T-helper 2 cell treated with Interferon-gamma antibody and Interleukin-4, amounts not matched to agents 100 ng/mL and 5 ng/mL, for 36 hours (primary cell): ENCODE results near the gene TSPAN4. TPM values are rescaled to one million over a fixed set of nuclear protein-coding genes. Genes with fewer than 3 reads are reported as not detected.

Experiments
- intact Hi-C: fragments of 100-400 bp; cut with micrococcal nuclease; formaldehyde crosslinking; loops from one replicate; pipeline ENCODE4 v1.15.1; 2023
- total RNA-seq: library from RNA; stranded (reverse); gene quantifications from 2 replicates; pipeline ENCODE4 v1.2.3, GENCODE V29; 2022

TSPAN4 gene, protein sequence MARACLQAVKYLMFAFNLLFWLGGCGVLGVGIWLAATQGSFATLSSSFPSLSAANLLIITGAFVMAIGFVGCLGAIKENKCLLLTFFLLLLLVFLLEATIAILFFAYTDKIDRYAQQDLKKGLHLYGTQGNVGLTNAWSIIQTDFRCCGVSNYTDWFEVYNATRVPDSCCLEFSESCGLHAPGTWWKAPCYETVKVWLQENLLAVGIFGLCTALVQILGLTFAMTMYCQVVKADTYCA
- 8.5 and 8.8 TPM in 2 replicates for total RNA-seq

DNA sequence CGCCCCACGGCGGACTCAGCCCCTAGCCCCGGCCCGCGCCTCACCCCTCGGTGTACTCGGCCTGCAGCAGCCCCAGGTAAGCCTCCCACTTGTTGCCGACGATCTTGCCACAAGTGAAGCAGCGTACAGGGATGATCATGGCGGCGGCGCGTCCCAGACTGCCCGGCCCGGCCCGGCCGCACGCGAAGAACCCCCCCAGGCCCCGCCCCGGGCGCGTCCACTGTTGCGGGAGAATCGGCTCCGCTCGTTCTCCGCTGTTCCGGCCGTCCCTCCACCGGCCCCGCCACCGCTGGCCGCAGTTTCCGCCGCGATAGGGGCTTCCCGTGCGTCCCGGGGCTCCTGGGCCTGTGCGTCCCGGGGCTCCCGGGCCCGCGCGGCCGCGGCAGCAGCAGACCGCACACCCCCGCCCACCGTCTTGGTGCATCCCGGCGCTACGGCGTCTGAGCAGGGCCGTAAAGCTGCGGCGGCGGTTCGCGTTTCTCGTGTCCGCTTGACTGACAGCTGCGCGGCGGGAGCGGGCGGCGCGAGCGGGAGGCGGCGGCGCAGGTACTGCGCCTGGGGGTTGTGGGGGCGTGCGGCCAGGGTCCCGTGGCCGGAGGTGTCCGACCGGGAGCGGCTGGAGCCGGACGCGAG lies at the start of gene TSPAN4, which contains the start of gene POLR2L:
Gene TSPAN4, plus strand, starts transcription at position 483 of the 633 bp plus-strand sequence. CDS start 7,453 bp downstream, outside the sequence.
Gene POLR2L, minus strand, starts transcription at position 160 of the 633 bp plus-strand sequence. Its CDS starts 21 bp downstream, at position 139.
- intact Hi-C loops = loop anchor here (2.0 kb wide), 2 partner anchors 22 to 34 kb away; partner anchors contain the start of gene RPLP2

DNA sequence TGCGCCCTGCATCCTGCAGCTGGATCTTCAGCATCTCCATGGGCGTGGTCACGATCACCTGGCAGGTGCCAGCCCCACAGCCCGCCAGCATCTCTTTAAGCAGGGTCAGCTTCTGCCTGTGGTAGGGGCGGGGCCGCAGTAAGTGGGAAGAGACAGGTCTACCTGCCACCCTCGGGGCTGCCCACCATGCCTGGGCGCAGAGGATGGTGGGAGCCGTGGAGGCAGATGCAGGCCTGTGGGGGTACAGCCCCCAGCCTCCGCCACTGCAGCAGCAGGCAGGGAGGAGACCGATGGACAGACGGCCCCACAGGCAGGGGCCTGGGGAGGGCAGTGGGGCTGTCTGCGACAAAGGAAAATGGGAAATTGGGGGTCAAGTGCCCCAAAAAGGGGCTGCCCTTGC lies 49.8 kb upstream of the TSPAN4 start:
- intact Hi-C loops = no loop called here

DNA sequence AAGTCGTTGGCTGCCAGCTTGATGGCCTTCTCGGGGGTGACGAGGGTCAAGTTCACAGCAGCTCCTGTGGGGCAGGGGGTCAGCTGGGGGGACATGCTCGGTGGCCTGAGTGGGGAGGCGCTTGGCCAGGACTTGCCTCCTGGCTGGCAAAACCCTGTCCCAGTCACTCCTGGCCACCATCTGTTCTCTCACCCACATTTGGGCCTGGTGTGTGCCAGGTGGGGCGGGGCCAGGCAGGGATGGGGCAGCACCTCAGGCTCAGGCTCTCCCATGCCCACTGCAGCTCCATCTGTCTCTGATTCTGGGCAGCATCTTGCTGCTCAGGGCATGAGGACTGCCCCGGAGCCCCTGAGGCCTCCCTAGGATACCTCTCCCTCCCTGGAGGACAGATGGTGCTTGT lies 49.1 kb upstream of the TSPAN4 start:
- intact Hi-C loops = no loop called here

DNA sequence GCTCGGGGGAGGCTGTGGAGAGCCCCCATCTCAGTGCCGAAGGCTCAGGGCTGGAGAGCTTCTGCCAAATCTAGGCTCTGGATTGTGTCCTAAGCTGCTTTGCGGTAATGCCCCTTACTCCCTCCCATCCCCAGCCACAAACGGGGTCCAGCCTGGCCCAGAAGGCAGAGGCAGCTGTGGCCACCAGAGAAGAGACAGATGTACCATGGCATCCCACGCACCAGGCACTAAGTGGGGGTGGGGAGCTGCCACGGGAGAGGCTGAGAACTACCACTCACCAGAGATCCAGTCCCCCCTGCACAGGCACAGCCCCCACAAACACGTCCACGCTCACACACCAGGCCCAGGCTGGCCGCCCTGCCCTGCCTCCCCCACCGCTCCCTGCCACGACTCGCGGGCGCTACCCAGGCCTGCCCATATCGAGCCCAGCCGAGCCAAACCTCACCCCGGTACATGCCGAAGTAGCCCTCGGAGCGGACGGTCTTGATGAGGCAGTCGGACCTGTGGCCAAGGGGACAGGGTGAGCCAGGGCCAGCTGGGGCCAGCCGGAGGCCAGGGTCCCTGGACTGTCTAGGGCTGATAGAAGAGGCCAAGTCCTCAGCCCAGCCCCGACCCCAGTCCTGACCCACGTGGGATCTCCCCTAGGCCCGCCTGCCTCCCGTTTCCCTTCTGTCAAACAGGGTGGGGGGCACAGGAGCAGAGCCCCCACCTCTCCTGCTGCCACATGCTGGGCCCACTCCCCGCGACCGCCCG lies 48.5 kb upstream of the TSPAN4 start:
- intact Hi-C loops = no loop called here

DNA sequence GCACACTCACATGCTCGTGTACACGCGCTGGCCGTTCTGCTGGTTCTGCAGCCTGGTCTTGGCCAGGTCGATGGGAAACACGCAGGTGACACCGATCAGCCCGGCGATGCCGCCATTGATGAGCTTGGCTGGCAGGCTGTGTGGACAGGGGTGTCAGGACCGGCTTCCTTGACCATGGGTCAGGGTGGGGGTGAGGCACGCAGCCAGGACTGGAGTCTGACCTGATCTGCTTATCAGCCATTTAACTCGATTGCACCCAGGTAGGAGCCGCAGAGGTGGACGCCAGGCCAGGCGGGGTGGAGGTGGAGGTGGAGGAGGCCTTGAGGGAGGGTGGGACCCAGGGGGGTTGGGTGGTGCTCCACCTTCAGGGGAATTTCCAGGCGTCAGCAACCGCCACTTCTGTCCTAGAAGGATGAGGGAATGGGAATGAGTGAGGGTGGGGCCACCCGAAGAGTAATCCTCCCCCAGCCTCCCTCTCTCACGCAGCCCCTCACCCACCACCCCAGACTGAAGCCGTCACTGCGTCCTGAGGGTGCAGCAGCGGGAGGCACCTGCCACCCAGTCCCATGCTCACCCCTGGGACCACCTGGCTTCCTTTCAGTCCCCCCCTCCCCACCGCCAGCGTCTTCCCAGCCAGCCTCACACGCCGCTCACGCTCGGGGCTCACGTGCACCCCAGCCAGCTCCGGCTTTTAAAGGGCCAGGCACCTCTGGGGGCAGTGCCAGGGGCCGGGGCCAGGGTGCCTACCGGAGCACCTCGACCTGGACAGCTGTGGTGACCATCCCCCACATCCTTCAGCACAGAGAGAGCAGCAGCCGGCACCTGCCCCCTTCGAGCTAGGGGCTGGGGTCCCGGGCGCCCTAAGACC lies 47.7 kb upstream of the TSPAN4 start:
- intact Hi-C loops = loop anchor here (5.0 kb wide), 2 partner anchors 48 to 218 kb away; partner anchors contain the start of genes PHRF1 and TALDO1

DNA sequence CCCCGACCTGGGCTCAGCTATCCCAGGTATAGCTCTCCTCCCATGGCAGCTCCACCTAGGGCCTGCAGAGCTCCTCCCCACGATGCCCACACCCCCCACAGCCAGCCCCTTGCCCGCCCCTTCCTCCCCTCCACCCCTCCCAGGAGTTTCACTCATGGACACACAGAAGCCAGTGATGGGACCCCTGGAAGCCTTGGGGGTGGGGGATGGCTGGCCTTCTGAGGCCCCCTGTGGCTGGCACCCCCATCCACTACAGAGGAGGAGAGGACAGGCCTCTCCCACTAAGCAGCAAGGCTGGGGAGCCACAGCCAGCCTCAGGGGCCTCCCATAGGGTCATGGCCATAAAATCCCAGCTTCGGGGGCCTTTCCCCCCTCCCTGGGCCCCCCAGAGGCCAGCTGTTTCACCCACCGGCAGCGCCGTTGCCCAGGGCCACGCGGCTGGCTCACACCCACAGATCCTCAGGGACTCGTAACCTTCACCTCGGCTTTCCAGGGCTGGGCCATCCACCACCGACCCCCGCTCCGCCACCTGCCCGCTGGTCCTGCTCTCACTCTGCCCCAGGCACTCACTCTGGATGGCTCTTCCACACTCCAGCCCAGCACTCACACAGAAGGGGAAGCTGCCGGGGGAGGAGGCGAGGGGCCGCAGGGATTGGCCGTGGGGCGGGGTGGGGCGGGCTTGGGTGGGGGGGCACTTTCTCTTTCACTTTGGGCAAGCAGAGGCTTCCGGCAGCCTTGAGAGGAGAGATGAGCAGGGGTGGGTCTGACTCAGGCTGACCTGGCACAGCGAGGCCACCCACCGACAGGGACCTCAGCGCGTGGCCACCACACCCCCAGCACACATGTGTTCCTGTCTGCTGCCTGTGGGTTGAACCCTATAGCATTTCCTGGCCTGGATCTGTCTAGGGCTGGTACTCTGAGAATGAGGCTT lies 46.8 kb upstream of the TSPAN4 start:
- intact Hi-C loops = loop anchor here (2.0 to 5.0 kb wide), 3 partner anchors 49 to 219 kb away; partner anchors contain the start of genes DEAF1, PHRF1, TALDO1 and TMEM80

DNA sequence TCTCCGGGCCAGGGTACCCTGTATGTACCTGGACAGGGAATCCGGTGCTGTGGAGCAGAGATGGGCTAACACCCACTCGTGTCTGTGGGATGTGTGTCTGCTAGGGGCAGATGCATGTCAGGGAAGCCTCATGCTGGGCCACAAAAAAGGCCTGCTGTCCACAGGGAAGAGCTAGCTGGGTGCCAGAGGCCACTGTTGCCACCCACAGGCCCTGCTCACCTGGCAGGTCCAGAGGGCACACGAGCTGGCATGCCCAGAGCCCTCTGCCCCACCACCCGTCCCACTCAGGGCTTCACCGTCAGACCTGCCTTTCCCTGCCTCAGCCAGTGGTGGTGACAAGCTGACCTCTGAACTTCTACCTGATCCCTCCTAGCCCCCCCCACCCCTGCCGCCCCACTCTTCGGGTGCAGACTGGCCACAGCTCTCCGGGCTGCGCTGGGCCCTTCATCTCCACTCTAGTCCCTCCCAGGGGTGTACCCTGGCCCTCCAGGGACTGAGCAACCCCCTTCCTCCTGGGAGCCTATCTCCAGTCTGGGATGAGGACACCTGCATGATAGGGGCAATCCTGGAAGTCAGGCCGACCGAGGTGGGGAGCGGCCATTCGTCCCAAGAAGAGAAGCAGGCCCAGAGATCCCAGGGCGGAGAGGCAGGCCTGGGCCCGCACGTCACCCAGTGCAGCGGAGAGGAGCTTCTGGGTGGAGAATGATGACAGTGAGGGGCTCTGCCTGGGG lies 45.9 kb upstream of the TSPAN4 start:
- intact Hi-C loops = loop anchor here (1.0 to 5.0 kb wide), 5 partner anchors 9 to 219 kb away; partner anchors contain the start of genes DEAF1, PHRF1, PIDD1 and RPLP2

DNA sequence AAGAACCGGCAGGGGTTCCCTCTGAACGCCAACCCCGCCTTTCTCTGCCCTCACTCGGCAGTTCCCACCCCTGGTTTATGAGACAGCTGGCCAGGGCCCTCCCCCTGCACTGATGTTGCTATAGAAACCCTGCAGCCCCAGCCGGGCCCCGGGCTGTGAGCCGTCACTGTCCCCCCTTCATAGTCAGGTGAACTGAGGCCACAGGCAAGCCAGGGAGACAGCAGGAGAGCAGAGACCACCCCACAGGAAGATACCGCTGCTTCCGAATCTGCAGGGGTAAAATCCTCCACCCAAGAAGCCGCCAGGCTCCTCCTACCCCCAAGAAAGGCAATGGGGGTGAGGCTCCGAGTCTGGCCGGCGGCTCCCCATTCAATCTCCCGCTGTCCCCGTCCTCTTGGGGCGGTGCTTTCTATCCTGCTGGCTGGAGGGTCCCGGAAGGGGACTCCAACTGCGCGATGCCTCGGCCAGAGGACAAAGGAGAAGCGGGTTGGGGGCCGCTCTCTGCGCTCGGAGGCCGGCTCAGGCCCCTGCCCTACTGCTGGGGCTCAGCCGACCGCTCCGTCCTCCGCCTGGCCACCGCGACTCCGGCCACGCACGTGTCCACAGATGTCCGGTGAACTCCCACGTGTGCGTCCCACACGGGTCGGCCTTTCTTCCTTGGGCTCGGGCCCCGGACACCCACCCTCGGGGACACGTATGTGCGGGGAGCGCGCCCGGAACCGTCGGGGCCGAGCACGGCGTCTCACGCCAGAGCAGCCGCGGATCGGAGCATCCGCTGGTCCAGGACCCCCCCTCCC lies 45.2 kb upstream of the TSPAN4 start:
- intact Hi-C loops = loop anchor here (1.0 to 5.0 kb wide), 6 partner anchors 8 to 220 kb away; partner anchors contain the start of genes DEAF1, GATD1, PHRF1 and PIDD1

DNA sequence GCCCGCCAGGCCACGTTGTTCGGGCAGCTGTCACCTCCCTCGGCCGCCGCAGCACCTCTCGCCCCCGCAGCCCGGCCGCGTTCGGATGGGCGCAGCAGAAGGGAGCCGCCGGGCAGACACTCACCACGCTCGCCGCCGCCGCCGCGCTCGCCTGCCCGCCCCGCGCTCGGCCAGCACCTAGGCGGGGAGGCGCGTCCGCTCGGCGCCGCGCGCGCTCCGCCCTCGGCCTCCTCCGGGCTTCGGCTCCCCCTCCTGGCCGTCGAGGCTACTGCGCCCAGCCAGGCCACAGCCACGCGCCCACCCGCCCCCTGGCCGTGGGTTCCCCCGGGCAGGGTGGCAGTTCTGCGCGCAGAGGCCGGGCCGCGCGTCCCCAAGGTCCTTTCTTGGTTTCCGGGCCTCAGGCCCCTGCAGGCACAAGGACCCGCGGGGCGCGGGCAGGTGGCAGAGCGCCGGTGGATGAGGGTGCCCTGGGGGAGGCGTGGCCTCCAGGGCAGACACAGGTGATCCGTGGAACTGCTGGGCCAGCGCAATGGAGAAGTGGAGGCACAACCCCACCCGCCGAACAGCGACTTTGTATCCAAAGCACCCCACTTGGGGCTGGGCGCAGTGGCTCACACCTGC lies 44.4 kb upstream of the TSPAN4 start, which contains the start of gene SLC25A22:
Gene SLC25A22, minus strand, starts transcription at position 189 of the 621 bp plus-strand sequence. CDS start 3,275 bp downstream, outside the sequence.
- intact Hi-C loops = loop anchor here (1.0 to 5.0 kb wide), 3 partner anchors 21 to 221 kb away; partner anchors contain the start of genes GATD1, PHRF1 and TALDO1

DNA sequence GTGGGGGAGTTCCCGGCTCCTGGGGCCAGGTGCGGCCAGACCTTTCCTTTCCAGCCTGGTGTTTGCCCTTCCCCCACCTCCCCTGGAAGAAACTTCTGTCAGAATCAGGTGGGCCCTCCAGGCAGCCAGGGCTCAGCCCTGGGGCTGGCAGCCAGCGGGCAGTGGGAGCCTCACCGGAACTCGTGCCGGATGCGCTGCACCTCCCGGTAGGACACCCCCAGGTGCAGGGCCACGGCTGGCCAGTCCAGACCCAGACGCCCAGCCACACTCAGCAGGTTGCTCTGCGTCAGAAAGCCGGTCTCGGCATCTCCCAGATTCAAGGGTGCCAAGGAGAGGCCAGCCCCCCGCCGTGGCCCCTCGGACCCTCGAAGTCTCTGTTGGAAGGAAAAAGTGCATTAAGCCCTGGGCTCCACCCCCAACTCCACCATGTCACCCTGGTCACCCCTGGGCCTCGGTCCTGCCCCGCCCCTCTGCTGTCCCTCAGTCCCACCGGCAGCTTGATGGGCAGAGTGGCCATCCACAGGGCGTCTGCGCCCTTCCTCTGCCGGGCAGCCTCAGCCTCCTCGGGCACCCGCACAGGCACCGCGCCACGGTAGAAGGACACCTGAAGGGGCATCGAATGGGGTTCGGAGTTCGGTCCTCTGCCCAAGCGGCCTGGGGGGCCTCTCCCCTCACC lies 42.9 kb upstream of the TSPAN4 start:
- intact Hi-C loops = loop anchor here (5.0 kb wide), 2 partner anchors 52 to 222 kb away; partner anchors contain the start of genes PHRF1 and TALDO1

DNA sequence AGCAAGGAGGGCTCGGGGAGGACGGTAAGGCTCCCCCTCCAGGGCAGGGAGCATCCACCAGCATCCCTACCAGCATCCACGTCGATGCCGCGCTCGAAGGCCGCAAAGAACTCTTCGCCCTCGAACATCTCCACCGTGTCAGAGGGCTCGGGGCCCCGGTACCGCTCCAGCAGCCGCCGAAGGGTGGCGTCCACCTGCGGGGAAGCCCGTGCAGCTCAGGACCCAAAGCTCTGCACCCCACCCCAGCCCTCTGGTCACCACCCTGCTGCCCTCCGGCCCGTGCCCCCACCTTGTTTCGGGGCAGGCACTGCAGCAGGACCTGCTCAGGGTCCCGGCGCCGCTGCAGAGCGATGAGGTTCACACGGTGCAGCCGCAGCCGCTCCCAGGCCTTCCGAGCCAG lies 42.2 kb upstream of the TSPAN4 start:
- intact Hi-C loops = no loop called here

DNA sequence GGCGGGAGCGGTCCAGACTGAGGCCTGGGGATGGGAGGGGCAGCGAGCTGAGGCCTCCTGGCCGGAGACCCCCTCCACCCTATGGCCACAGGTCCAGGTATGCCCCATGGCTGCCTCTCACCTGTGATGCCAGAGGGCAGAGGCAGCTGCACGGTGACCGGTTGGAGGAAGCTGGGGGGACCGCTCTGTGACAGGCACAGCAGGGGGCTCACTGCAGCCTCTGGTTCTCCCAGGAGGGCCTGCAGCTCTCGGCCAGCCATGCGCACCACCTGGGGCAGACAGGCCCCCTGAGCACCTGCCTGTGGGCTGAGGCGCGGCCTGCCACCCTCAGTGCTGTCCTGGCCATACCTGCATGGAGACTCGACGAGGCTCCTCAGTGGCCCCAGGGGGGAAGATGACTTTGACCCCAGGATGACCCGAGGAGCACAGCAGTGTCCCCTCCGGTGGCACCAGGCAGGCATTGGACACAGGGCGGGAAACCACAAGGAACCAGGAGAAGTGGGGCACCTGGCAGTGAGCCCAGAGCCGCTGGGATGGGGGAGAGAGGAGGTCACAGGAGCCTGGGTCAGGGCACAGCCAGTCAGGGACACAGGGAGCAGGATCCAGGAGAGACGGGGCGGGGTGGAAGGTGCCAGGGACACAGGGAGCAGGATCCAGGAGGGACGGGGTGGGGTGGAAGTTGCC lies 41.4 kb upstream of the TSPAN4 start:
- intact Hi-C loops = no loop called here

DNA sequence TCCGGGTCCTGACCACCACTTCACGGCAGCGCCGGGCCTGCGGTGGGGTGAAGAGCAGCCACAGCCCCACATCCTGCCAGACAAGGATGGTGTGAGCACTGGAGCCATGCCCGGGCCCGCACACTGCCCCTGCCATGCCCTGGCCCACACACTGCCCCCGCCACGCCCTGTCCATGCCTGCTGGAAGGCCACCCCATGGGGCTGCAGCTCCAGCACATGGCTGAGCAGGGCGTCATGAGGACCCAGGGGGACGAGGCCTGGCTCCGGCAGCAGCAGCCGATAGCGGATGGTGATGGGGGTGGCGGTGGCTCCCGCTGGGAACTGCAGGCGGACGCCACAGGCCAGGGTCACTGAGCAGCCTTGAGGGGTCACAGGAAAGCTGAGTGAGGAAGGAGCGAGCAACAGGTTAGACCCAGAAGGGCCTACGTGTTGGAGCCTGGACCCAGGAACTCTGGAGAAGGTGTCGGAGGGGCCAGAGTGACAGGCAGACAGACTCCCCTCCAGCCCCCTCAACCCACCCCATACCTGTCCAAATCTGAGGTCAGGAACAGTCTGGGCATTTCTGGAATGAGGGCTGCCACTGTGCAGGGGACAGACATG lies 40.5 kb upstream of the TSPAN4 start:
- intact Hi-C loops = no loop called here

DNA sequence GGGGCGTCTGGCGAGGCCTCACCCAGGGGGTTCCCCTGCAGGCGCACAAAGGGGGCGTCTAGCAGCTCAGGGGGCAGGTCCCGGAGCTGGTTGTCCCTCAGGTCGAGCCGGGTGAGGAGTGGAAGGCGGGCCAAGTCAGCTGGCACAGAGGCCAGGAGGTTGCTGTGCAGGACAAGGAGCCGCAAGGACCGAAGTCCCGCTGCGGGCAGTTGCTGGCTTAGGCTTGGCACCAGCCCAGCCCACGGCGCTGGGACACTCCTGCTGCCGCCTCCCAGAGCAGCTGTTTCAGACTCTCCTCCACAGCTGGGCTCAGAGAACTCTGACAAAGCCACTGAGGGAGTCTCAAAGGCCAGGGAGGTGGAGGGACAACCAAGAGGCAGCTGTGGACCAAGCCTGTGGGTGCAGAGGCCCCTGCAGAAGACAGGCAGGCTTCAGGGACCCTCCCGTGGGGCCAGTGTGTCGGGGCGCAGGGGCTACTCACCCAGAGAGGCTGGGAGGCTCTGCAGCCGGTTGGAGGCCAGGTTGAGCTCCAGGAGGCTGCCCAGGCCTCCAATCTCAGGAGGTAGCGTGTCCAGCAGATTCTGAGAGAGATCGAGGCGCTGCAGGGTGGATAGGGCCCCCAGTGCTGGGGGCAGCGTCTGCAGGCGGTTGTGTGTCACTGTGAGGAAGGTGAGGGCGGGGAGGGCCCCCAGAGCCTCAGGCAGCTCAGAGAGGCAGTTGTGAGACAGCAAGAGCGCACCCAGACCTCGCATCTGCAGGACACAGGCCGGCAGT lies 39.8 kb upstream of the TSPAN4 start:
- intact Hi-C loops = no loop called here

DNA sequence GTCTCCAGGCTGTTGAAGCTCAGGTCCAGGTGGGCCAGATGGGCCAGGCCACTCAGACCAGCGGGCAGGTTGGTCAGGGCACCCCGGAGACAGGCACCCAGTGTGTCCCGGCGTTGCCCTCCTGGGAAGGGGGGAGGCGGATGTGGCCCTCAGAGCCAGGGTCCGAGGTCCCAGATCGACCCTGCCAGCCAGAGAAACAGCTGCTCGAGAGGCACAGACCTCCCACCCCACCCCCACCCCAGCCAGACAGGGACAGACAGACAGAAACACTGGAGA lies 39.2 kb upstream of the TSPAN4 start:
- intact Hi-C loops = no loop called here
